HepG2 (cell line): ENCODE results near the gene ABCB6. TPM values are rescaled to one million over a fixed set of nuclear protein-coding genes. Genes with fewer than 3 reads are reported as not detected.
A peak's percentile ranks its signal among the peaks of the same experiment; 100 is the strongest.

Source experiments
- ATAD3A ChIP-seq: sonication (generic); formaldehyde crosslinking; IDR thresholded peaks from 2 replicates; pipeline ENCODE4 v1.4.0; 2020; ENCODE audit warnings: missing genetic modification reagents
- DMAP1 ChIP-seq: IDR thresholded peaks from 2 replicates; pipeline ENCODE4 v1.6.1; 2016
- FOXM1 ChIP-seq: sonication (generic); formaldehyde crosslinking; IDR thresholded peaks from 2 replicates; pipeline ENCODE4 v1.5.0; 2020; ENCODE audit warnings: missing genetic modification reagents
- HNRNPL ChIP-seq: fragments of 200-400 bp; formaldehyde crosslinking; IDR thresholded peaks from 2 replicates; pipeline ENCODE4 v1.6.1; 2017; ENCODE audit warnings: mild to moderate bottlenecking, low read depth, low read length
- MLLT10 ChIP-seq: sonication (generic); formaldehyde crosslinking; IDR thresholded peaks from 2 replicates; pipeline ENCODE4 v1.4.0; 2020; ENCODE audit warnings: missing genetic modification reagents
- PRDM10 ChIP-seq: sonication (generic); formaldehyde crosslinking; IDR thresholded peaks from 2 replicates; pipeline ENCODE4 v1.4.0; 2020; ENCODE audit warnings: low read depth, missing genetic modification reagents
- SNAPC5 ChIP-seq: sonication (generic); formaldehyde crosslinking; IDR thresholded peaks from 2 replicates; pipeline ENCODE4 v1.8.1; 2023; ENCODE audit warnings: mild to moderate bottlenecking, missing genetic modification reagents, borderline replicate concordance
- ZNF350 ChIP-seq: sonication (generic); formaldehyde crosslinking; IDR thresholded peaks from 2 replicates; pipeline ENCODE4 v1.4.0; 2020; ENCODE audit warnings: mild to moderate bottlenecking, low read depth, missing genetic modification reagents, borderline replicate concordance
- ZNF407 ChIP-seq: sonication (generic); formaldehyde crosslinking; IDR thresholded peaks from one replicate; pipeline ENCODE4 v1.5.1; 2020; ENCODE audit warnings: mild to moderate bottlenecking, missing genetic modification reagents; ENCODE audit errors: not compliant biosample characterization
- ZNF460 ChIP-seq: sonication (generic); formaldehyde crosslinking; IDR thresholded peaks from 2 replicates; pipeline ENCODE4 v1.5.1; 2020; ENCODE audit warnings: missing genetic modification reagents, mild to moderate bottlenecking, borderline replicate concordance
- ZNF672 ChIP-seq: sonication (generic); formaldehyde crosslinking; IDR thresholded peaks from 2 replicates; pipeline ENCODE4 v1.8.1; 2022; ENCODE audit warnings: missing genetic modification reagents
- polyA plus RNA-seq, 8 experiments: library from polyadenylated mRNA; depleted of rRNA in 3 of 8; stranded (reverse) in 7 of 8; unstranded in 1 of 8; fragments of >200 nt; fragmentation: Illumina TruSeq in 4 of 8; extraction: Trizol in 4 of 8; gene quantifications; 2 replicates each; pipeline versions ENCODE4 v1.2.1 to v1.2.3, GENCODE V29; 2011 to 2016; ENCODE audit warnings: low read depth in 4 of 8, missing spikeins in 1 of 8, mixed read lengths in 1 of 8; ENCODE audit not compliant: insufficient read depth in 1 of 8
- total RNA-seq, 5 experiments: library from RNA; depleted of rRNA; stranded (reverse); fragments of >200 nt; fragmentation: Illumina TruSeq; extraction: Trizol; gene quantifications; 2 replicates each; pipeline ENCODE4 v1.2.3, GENCODE V29; 2016; ENCODE audit warnings: low read depth in 1 of 5
- TF ChIP-seq, protein P1 (sequence below): sonication (generic); formaldehyde crosslinking; IDR thresholded peaks from 2 replicates; pipeline ENCODE4 v1.4.0; 2020; ENCODE audit warnings: missing genetic modification reagents

Gene ABCB6
- total and polyA plus RNA-seq, 2 of the 13 experiments (the other 11 are each of a cell fraction or from before 2014, with no cell fraction given): 91.1 to 137 TPM

DNA sequence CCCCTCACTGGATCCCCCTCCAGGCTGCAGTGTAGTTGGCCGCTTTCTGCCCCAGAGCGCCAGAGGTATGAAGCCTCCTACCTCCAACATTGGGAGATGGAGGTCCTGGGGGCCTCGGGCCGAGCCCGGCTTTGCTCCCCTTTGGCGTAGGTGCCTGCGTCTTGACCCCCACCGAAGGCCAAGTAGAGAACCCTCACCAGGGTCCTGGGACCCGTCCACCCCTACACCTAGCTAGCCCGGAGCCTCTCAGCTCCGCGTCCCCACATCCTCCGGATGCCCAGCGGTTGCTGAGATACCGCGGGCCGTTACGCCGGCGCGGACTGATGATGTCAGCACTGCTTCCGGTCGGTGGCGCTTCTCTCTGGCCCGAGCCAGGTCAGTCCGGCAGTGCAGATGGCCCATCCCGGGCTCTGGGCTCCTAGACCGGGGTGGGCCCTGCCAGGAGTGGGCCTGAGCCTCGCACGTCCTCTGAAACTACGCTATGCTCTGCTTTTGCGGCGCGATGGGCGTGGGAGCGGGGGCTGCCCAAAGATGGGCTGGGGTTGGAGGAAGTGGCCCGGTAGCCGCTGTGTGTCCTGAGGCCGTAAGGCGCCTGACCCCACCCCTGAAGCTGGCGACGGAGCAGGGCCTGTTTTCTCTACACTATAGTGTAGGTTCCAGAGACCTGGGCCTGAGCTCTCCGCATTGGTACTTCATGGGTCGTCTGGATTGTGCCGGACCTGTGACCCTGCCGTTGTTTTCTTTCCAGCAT is 26.6 kb upstream of the ABCB6 start, which contains the start of the genes GLB1L and STK16 (continued):
- peak; percentile 92 for TF ChIP-seq ZNF407
- TF ChIP-seq, protein P1, sequence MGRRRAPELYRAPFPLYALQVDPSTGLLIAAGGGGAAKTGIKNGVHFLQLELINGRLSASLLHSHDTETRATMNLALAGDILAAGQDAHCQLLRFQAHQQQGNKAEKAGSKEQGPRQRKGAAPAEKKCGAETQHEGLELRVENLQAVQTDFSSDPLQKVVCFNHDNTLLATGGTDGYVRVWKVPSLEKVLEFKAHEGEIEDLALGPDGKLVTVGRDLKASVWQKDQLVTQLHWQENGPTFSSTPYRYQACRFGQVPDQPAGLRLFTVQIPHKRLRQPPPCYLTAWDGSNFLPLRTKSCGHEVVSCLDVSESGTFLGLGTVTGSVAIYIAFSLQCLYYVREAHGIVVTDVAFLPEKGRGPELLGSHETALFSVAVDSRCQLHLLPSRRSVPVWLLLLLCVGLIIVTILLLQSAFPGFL: no peak
- no peak; the same call in 1 of the 2 replicates for TF ChIP-seq ZNF460 (CRISPR knock-in tag)
- no peak for TF ChIP-seq FOXM1 (CRISPR knock-in tag)
- TF ChIP-seq DMAP1 (CRISPR knock-in tag): peak; percentile 96
- peak; percentile 75; the same call in 1 of the 2 replicates for TF ChIP-seq HNRNPL
- TF ChIP-seq ZNF672: no peak
- TF ChIP-seq ATAD3A (CRISPR knock-in tag): no peak
- no peak for TF ChIP-seq SNAPC5 (CRISPR knock-in tag)
- no peak for TF ChIP-seq MLLT10 (CRISPR knock-in tag)
- TF ChIP-seq PRDM10 (CRISPR knock-in tag): peak; percentile 83
- TF ChIP-seq ZNF350 (CRISPR knock-in tag): peak; percentile 97
